Myometrial cell (primary cell): ENCODE results near the gene RPL22. TPM values are rescaled to one million over a fixed set of nuclear protein-coding genes. Genes with fewer than 3 reads are reported as not detected.

ENCODE experiments used
- total RNA-seq: library from RNA; depleted of rRNA; stranded (reverse); fragments of >200 nt; gene quantifications from 2 replicates; pipeline ENCODE4 v1.2.3, GENCODE V29; 2015

Gene RPL22
- total RNA-seq, result 101 and 133 TPM in 2 replicates

DNA sequence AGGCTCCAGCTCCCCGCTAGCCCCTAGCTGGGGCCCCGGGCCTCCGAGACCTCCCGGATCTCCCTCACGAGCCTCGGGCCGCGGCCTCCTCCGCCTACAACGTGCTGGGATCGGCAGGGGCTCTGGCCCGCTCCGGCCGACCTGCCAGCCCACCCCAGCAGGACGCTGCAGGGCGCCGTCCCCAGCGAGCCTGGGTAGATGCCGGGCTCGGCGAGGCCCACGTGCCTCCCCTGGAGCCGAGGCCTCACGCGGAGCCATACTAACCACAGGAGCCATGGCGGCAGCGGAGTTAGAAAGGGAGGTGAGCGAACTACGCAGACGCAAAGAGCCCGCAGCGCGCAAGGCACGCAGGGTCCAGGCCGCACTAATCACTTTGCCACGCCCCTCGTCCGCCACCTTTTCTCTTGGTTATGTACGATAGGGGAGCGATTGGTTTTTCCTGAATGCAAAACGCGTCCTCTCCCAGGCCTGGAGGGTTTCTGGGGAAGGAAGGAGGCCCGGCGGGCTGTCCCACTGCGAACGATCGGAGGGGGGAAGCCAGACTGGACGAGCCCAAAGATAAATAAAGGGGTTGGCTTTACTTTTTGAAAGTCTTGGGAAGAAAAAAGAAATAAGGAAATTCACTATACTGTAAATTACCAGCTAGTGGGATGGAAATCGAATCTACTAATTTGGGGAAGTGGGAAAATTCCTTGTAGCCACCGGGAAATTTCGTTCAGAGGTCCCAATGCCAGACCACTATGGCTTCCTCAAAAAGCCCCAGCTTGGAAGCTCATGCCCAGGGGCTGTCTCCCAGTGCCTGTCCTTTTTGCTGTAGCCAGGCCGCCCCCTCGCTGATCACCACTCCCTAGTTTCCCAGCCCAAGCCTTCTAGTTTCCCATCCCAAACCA is at the start of gene RPL22:
Gene RPL22 (minus strand): TSS at position 298 of the 890 bp plus-strand sequence. CDS start 22 bp downstream, at position 276.

DNA sequence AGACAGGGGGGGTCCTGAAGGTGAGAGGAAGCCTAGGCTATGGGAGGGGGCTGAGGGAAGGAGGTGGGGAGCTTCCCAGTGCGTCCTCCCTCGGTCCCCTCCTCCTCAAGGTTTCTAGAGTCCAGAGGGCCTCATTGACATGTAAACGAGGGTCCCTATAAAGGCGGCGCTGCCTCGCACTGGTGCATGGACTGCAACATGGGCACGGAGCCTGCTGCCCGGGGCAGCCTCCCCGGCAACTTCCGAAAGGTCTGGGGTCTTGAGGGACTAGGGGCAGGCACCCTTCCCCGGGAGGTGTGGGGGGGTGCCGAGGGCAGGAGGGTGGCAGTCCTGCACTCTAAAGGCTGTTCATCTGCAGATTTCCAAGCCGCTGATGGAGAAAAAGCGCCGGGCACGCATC is 44.6 kb upstream of the RPL22 start, which contains the start of gene HES3:
Gene HES3 (plus strand): TSS at position 187 of the 400 bp plus-strand sequence. CDS start 187 bp downstream, at position 374.

DNA sequence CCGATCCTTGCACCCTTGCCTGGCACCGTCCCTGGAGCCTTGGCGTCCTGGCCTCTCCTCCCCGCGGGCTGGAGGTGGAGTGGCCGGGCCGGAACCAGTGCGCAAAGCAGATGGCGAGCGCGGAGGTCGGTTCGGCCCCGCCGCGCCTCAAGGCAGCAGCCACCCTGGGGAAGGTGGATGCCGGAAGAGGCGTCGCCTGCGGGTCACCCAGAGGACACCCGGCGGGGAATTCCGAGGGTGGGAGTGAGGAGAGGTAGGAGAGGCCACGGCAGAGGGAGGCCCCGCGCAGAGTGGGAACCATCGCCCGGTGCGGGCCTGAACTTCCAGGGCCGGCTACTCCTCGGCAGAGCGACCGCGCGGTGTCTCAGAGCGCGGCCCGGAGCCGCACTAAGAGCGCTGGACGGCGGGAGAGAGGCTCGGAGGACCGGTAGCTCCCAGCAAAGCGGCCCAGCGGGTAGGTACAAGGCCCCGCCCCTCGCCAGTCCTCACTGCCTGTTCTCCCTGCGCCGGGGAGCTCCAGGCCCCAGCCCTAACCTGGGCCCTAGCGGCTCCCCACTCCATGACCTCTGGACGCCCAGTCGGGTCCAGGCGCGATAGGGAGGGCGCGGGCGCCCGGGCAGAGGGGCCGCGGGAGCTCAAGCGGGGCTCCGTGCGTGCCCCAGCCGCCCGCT is 6.6 kb upstream of the RPL22 start, which contains the start of gene RNF207:
Gene RNF207 (plus strand): TSS at position 271 of the 671 bp plus-strand sequence. CDS start 417 bp downstream, outside the sequence.

DNA sequence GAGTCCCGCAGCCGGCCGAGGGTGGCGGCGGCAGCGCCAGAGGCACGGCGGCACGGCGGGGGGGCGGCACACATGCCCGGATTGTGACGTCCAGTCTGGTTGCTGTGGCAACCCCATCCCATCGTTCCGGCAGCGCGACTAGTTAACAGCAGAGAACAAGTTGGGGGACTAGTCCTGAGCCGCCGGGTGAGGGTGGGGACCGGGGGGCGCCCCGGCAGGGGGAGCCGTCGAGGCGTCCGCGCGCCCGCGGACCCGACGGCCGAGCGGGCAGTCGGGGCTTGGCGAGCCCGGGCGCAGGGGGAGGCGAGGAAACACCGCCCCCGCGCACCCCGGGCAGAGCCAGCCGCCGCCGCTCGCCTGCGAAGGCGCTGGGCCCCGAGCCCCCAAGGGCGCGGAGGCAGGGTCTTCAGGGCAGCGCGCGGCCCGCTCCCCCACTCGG is 19.1 kb downstream of the RPL22 start, which contains the start of gene CHD5:
Gene CHD5 (minus strand): TSS at position 54 of the 439 bp plus-strand sequence. CDS start 298 bp downstream, outside the sequence.

Other genes starting within 250 kb of the RPL22 start
- 7.8 and 9.5 TPM in 2 replicates for gene NPHP4, start 207.2 kb downstream of the RPL22 start, total RNA-seq
- 7.1 and 8.4 TPM in 2 replicates for gene KCNAB2, start 153.7 kb downstream of the RPL22 start, total RNA-seq
- gene CHD5, start 19.3 kb downstream of the RPL22 start, total RNA-seq, result not detected in 2 replicates
- 12.6 and 20.2 TPM in 2 replicates for gene RNF207, start 6.5 kb upstream of the RPL22 start, total RNA-seq
- 89.7 and 90.7 TPM in 2 replicates for gene ICMT, start 36.4 kb upstream of the RPL22 start, total RNA-seq
- gene HES3, start 44.6 kb upstream of the RPL22 start, total RNA-seq, result not detected in 2 replicates
- gene GPR153, start 61.5 kb upstream of the RPL22 start, total RNA-seq, result 3.7 and 7.2 TPM in 2 replicates
- gene ACOT7, start 194.2 kb upstream of the RPL22 start, total RNA-seq, result 53.9 and 82.7 TPM in 2 replicates
- not detected in 2 replicates for gene HES2, start 220.3 kb upstream of the RPL22 start, total RNA-seq
- not detected in 2 replicates for gene ESPN, start 225.2 kb upstream of the RPL22 start, total RNA-seq